Left forelimb (tissue), 1 donor: ENCODE data around the gene LENG9.

Experiments
- DNase-seq: peaks from one replicate; pipeline ENCODE4 v3.0.0-alpha.2; 2018; ENCODE audit warnings: low spot score

The LENG9 gene

DNA sequence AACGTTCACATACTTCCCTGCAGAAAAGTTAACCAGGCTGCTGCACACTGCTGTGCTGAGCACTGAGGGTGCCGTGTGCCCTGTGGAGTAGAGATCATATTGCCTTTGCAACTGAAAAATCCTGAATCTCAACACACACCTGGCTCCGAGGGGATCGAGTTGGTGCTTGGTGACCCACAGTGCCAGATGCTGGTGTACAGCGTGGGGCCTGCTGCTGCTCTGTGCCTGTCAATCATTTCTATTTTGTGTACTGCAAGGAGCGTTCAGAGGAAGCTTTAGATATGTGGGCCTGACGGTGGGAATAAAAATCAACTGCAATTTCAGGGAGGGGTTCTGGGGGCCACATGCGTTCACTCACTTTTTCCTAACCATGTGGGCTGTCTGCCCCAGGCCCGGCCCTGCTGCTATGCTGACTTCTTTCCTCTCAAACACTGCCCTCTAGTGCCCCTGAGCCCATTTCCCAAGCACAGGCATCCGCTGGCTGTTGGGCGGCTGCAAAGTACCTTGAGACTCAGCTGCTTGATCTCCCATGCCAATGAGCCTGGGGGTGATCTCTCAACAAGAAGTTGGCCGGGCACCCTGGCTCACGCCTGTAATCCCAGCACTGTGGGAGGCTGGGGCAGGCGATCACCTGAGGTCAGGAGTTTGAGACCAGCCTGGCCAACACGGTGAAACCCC lies 24.3 kb downstream of the LENG9 start:
- no peak for DNase-seq

DNA sequence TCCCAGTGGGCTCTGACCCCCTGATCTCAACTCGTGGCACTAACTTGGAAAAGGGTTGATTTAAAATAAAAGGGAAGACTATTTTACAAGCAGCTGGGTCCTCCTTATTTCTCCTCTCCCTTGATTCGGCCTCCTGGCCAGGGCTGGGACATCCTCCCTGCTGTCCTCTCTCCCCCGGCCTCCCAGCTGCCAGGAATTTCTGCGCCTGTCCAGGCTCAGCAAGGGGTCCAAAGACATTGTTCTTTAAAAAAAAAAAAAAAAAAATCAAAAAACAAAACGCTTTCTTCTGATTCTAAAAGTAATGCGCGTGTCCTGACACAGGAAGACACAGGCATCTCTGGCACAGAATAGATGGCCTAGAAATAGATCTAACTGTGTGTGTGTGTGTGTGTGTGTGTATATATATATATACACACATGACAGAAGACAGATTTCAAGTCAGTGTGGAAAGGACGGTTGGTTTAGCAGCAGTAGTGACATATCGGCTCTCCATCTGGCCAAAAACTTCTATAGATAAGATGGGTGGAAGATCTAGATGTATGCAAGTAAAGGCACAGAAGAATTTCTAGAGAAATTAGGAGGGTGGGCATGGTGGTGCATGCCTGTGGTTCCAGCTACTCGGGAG lies 26.8 kb downstream of the LENG9 start:
- DNase-seq: no peak

DNA sequence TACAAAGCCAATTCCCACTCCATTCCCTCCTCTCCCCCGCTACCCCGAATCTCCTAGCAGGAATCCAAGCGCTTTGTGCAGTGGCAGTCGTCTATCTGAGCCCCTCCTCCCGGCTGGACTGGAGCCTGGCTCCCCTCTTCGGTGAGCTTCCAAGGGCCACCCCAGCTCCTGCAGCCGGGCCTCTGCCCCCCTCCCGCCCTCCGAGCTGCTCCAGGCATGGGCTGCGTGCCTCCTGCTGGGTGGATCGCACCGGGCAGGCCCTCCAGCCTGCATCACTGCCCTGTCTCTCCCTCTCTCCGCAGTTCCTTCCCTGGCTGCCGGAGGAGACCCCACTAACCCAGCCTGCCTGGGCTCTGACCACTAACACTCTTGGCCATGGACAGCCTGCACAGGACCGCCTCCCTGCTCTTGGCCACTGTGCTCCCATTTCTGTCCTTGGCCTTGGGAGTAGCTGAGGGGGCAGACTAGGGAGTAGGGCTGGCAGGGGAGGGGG lies 27.5 kb downstream of the LENG9 start:
- no peak for DNase-seq

DNA sequence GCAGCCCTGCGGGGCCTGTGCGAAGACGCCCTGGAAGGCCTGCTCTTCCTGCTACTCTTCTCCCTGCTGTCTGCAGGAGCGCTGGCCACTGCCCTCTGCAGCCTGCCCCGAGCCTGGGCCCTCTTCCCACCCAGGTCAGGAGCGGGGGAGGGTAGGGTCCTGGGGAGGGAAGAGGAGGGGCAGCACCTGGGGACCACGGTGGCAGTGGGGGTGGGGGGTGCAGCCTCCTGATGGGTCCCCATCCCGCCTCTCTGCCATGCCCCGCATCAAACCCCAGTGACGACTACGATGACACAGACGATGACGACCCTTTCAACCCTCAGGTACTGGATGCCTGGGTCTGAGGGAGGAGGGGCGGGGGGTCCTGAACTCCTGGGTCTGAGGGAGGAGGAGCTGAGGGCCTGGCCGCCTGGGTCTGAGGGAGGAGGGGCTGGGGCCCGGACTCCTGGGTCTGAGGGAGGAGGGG lies 28.0 kb downstream of the LENG9 start:
- no peak for DNase-seq

DNA sequence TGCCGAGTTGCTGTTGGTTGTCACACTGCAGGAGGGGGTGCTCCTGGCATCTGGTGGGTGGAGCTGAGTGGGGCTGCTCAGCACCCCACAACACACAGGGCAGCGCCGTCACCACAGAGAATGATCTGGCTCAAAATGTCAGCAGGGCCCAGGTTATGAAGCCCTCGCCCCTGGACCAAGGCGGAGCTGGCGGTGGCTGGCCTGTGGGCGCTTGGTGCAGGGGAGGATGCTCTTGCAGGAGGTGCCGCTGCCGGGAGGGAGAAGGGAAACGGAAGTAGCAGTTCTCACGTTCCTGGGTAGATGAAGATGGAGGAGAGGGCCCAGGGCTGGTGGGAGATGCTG lies 28.7 kb downstream of the LENG9 start:
- DNase-seq: no peak

DNA sequence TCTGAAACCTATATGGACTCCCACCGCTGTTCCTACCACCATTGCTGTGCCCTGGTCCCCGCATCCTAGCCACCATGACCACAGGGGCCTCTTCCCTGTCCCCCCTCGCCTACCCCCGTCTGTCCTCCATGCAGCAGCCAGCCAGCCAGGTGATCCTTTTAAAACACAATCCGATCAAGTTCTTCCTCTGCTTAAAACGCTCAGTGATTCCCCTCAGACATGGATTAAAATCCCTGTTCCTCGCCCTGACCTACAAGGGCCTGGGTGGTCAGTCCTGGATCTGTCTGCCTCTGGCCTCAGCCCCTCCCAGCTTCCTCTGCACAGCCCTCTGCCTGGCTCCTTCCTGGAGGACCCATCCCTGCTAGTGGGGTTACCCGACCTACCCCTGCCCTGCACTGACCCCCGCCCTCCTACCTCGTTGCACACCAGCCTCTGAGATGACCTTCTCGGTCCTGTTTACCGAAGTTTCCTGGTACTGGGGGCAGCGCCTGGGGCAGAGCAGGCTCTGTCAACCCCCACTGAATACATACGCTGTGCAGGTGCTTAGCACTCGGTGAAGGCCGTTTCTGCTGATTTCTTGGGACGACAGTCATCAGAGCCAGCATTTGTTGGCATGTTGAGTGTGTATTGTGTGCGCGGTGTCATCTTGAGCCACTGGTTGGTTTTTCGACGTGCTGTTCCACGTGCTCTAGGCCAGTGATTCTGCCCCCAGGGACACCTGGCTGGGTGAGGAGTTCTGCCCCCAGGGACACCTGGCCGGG lies 29.3 kb downstream of the LENG9 start:
- no peak for DNase-seq

DNA sequence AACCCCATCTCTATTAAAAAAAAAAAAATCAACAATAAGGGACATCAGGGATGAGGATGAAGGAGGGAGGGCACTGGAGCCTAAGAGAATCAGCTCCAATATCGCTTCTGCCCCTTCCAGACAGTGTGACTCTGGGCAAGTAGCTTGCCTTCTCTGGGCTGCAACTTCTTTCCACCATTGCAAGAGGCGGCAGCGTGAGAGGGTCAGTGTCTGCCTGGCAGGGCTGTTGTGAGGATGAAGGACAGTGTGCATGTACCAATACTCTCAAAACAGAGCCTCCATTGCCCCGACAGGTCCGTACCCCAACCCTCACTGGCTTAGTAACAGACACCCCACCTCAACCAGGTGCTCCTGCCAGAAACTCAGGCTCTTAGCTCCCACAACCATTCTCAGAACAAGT lies 29.9 kb downstream of the LENG9 start:
- DNase-seq: no peak

DNA sequence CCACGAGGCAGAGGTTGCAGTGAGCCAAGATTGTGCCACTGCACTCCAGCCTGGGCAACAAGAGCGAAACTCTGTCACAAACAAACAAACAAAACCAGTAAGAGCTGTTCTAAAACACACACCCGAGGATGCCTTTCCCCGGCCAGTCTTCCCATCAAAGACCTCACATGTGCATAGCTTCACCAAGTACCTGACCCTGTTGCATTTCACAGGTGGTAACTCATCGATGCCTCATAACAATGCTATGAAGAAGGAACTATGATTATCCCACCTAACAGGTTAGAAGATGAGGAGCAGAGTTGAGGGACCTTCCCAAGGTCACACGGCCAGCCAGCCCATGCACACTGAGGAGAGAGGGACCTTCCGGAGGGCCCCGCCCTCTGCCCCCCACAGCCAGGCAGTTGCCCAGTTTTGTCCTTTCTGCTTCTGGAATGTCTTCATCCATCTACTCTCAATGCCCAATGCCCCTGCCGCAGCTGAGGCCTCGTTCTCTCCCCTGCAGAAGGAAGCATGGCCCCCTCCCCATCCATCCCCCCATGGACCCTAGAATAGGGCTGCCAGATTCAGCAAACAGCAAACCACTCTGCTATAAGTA lies 31.3 kb downstream of the LENG9 start:
- no peak for DNase-seq

DNA sequence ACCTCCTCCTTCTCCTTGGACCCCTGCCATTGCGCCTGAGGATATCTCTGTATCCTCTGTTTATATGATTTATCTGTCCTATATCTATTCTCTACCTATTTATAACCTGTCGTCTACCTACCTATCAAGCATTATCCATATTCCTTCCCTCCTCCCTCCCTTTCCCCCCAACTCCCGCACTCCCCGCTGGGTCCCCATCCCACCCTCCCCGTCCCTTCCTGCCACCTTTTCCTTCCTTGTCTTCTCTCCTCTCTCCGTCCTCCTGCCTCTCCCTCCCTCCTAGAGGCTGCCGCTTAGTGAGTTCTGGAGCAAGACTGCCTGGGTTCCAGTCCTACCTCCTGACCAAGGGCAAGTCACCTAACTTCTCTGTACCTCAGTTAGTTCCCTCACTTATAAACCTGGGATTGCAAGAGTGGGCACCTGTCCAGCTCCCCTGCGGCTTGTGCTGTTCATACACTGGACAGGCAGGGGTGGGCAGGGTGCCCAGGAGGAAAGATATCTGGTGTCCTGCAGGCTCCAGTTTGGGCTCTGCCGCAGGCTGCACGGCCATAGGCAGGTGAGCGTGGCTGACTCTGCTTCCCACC lies 32.2 kb downstream of the LENG9 start:
- no peak for DNase-seq

DNA sequence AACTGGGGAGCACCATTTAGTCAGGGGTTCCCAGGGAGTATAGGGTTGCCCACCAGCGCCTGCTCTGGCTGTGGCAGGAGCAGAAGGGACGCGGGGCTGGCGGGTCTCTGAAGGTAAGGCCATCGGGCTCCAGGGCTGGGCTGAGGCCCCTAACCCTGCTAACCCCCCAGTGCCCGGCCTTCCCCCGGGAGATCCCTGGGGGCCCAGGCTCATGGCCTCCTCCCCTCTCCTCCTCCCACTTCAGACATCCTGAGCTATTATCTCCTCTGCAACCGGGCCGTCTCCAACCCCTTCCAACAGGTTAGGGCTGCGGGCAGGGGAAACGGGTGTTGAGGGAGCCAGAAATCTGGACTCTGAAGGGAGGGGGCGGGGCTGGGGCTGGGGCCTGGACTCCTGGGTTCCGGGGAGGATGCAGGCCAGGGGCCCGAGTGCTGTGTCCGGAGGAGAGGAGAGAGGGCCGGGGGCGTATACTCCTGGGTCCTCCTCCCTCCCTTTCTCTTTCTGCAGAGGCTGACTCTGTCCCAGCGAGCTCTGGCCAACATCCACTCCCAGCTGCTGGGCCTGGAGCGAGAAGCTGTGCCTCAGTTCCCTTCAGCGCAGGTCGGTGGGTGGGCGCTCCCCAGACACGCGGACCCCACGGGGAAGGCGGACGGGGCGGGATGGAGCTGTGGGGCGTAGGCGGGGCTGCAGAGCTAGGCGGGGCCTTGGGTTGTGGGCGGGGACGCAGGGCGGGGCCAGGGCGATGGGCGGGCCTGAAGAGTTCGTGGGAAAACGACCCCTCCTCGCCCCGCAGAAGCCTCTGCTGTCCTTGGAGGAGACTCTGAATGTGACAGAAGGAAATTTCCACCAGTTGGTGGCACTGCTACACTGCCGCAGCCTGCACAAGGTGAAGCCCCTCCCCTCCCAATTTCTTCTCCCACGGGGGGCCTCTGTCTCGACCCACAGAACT lies 33.0 kb downstream of the LENG9 start:
- DNase-seq: peak; percentile 81

DNA sequence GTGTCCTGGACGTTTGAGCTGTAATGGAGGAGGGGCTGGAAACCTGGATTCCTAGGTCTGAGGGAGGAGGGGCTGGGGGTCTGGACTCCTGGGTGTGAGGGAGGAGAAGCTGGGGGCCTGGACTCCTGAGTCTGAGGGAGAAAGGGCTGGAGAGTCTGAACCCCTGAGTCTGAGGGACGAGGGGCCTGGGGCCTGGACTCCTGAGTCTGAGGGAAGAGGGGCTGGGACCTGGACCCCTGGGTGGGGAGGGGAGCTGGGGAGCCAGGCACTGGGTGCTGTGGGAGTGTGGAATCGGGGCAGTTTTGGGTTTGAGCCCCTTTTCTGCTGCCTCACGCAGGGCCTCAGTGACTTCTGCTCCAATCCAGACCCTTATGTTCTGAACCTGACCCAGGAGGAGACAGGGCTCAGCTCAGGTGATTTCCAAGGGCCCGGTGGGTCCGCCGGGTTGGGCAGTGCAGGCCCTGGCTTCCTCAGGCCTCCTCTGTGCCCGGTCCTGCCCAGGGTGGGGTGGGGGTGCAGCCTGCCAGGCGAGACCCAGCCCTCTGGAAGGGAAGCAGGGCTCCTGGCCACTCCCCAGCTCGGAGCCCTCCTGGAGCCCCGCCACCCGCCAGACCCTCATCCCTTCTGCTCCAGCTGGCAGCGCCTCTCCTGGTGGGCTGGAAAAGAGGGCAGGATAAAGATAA lies 33.9 kb downstream of the LENG9 start:
- DNase-seq: no peak

DNA sequence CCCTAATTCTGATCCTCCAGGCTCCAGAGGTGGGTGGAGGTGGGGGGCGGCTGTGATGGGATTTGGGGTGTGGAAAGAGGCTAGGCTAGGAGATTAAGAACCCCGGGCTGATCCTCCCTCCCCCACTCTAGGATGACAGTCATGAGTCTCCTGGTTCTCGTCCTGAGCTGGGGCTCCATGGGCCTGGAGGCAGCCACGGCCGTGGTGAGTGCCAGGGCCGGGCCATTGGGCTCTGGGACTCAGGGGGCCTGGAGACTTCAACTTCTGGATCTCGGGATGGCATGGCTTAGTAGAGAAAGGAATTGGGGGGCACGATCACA lies 34.4 kb downstream of the LENG9 start:
- no peak for DNase-seq

DNA sequence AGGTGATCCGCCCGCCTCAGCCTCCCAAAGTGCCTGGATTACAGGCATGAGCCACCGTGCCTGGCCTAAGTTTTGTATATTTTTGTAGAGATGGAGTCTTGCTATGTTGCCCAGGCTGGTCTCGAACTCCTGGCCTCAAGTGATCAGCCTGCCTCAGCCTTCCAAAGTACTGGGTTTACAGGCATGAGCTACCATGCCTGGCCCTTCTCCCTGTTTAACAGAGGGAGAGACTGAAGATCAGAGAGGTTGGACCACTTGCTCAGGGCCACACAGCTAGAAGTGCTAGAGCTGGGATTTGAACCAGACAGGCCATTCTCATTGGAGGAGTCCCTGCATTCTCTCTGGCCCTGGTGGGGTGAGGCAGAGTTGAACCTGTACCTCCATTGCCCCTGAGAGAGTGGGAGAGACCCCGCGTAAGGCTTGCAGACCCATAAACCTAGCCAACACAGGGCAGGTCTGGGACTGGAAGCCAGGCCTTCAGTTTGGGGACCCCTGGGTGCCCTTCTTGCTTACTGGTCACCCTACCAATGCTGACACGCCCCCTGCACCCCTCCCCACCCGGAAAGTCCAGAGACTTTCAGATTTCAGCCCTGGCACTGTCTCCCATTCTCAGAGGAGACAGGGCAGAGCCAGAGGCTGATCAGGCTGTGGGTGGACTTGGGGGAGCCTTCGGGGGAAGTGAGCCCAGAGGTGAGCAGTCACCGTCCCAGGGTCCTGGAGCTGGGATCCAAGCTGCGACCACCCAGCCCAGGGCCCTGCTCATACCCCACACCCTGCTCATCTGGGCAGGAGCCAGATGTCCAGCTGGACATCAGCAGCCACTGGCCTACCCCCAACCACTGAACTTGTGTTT lies 35.0 kb downstream of the LENG9 start:
- no peak for DNase-seq

DNA sequence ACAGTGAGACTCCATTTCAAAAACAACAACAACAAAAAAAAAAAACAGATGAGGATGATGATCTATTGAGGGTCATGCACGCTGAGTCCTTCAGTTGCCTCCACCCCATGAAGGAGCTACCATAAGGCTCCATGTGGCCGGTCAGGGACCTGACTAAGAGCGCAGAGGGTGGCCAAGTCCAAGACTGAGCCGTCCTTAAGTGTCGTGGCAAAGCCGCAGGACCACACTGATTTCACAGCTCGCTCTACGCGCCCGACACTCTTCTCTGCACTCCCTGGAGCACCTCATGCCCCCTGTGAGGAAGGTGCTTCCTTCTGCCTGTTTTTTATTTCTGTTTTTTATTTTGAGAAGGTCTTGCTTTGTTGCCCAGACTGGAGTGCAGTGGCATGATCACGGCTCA lies 36.0 kb downstream of the LENG9 start:
- no peak for DNase-seq

DNA sequence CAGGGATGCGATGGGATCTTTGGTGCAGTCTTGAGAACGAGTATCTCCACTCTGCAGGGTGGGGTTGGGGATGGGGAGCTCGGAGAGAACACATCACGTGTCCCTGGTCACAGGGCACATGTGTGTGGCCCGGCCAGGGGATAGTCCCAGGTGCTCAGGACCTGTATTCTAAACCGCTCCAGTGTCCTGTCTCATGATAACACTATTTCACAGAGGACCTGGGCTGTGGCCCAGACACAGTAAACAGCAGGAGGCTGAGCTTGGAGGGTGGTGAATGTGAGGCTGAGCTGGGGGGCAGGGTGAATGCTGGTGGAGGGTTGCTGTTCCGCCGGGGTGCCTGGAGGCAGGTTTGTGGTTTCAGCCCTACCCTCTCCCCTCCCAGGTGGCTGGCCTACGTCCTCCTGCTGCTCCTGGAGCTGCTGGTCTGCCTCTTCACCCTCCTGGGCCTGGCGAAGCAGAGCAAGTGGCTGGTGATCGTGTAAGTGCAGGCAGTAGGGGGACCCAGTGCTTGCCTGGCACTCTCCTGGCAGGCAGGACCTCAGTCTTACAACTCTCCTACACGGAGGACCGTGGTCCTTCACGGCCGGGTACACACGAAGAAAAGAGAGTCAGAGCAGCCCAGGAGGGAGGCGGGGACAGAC lies 37.2 kb downstream of the LENG9 start:
- no peak for DNase-seq

DNA sequence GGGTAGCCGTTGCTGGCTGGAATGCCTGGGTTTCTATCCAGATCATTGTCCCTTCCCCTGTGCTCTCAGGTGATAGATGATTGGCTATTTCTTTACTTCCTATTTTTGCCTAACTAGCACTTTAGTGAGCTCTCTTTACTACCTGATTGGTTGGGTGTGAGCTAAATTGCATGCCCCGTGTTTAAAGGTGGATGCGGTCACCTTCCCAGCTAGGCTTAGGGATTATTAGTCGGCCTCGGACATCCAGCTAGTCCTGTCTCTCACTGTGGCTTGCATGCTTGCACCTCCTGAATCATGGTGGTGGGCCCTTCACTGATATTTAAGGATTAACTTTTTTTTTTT lies 38.2 kb downstream of the LENG9 start:
- no peak for DNase-seq

DNA sequence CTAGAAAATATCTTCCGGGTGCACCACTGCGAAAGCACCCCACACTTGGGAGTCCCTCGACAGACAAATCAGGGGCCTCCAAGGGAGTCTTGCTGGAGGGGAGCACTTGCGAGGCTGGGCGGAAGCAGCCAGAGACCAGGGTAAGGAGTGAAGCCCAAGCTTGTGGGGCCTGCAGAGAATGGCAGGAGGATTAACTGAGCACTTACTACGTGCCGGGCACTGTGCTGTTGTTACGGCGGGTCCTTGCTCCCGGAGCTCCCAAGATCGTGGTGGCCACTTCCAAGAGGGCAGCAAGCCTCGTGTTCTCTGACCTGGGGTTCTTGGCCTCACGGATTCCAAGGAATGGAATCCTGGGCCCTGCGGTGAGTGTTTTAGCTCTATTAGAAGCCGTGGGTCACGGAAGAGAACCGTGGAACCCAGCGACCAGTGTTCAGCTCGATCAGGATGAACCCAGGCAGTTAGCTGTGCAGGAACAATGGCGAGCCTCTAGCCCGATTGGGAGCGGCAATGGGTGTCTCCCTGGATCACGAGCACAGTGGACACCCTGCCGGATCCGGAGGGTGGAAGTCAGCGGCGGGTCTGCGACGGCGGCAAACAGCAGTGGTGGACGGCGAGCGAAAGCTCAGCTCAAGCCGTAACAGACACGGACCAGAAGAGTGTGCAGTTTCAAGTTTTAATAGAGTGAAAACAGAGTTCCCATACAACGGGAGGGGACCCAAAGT lies 38.8 kb downstream of the LENG9 start:
- DNase-seq: no peak

DNA sequence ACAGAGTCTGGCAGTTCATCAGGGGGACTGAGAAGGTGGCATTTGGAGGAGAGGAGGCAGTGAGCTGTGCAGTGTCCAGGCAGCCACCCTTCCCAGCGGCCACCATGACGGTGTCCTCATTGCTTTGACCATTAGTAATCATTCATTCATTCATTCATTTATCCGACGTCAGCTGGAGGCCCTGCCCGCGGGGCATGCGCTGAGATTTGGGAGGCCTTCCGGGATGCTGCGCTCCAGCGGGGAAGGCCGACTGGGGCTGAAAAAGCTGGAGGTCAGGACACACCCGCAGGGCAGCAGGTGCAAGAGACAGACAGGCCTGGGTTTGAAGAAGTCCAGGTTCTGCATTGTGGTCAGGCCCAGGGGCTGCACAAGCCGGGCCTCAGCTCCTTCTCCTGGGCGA lies 39.4 kb downstream of the LENG9 start:
- no peak for DNase-seq

DNA sequence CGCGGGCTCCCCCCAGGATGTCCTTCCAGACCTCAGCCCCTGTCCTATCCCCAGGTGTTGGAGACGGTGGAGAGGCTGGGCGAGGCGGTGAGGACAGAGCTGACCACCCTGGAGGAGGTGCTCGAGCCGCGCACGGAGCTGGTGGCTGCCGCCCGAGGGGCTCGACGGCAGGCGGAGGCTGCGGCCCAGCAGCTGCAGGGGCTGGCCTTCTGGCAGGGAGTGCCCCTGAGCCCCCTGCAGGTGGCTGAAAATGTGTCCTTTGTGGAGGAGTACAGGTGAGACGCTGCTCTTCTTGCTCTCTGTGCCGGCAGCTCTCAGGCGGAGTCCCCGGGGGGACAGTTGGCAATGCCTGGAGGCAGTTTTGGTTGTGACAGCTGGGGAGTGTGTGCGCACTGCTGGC lies 41.4 kb downstream of the LENG9 start:
- no peak for DNase-seq
